ENCODE results near the gene FUBP1. TPM values are rescaled to one million over a fixed set of nuclear protein-coding genes. Genes with fewer than 3 reads are reported as not detected.

FUBP1 gene
- total and polyA plus RNA-seq, 2 of the 8 experiments (the other 6 are each of a cell fraction or from before 2014, with no cell fraction given), result 184 to 201 TPM

DNA sequence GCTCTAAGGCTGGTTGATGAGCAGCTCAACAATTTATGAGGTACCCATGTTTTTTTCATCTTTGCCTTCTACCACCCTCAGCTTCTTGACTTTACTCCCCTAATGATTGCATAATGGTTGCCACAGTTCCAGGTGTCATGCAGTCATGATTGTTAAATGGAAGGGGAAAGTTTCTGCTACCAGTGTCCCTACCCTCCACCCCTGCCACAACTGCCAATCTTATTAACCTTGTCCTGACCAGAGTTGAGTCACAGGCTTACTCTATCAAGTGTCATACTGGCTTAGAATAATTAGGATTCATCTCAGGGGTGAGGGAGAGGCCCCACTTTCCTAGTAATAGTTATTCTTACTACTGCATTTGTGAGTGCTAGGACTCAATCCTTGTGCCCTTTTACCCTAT is 7.9 kb upstream of the FUBP1 start:
- FAIRE-seq (no peak), DNase-seq (ENCODE audit: low read depth in 1 of 2, low spot score in 2 of 2) (no peak)

More for the DNA sequence above, 7.9 kb upstream of the FUBP1 start:
- no peak overlapping the region for H3K4ac ChIP-seq (replicated peaks; ENCODE audit: insufficient read length, low read depth, low read length)
- H4K8ac ChIP-seq (ENCODE audit: extremely low read depth, insufficient read depth, low read length), result no peak overlapping the region
- no peak overlapping the region for H3K9ac ChIP-seq (replicated peaks in 1 of 4; ENCODE audit: extremely low read depth in 1 of 4, low read depth in 3 of 4, low read length in 3 of 4)
- no peaks in the 10 kb centered on the region for H3K27me3 ChIP-seq (replicated peaks in 1 of 4; ENCODE audit: control insufficient read depth in 3 of 4, extremely low read depth in 1 of 4, insufficient read depth in 3 of 4, low read length in 3 of 4)
- H3K79me2 ChIP-seq (ENCODE audit: control insufficient read depth in 1 of 2, insufficient read depth in 2 of 2, low read length in 2 of 2), result peaks cover 4 to 89% of the 10 kb centered on the region in 2 experiments
- no peaks in the 10 kb centered on the region for H3K23me2 ChIP-seq (ENCODE audit: low read depth, low read length)
- no peak overlapping the region for H3K56ac ChIP-seq (replicated peaks; ENCODE audit: insufficient read length, low read depth, low read length)
- no peaks in the 10 kb centered on the region for H3K9me3 ChIP-seq (ENCODE audit: insufficient read depth in 2 of 2, low read depth in 1 of 2, low read length in 1 of 2)
- H3K27ac ChIP-seq (ENCODE audit: low read depth, low read length), result no peak overlapping the region
- no peak overlapping the region for H3K14ac ChIP-seq (ENCODE audit: insufficient read length)
- CTCF ChIA-PET (ENCODE audit: partially characterized antibody), result interaction anchor here (1.1 to 2.1 kb wide), 3 partner anchors 9 to 127 kb away, joined by 3 to 11 read pairs (median 5); no protein-coding TSS in a partner anchor
- H2BK5ac ChIP-seq (ENCODE audit: low read depth, low read length), result no peak overlapping the region
- H2AK5ac ChIP-seq (ENCODE audit: low read depth, low read length), result no peak overlapping the region
- peaks cover 0 to 5% (median 0%) of the 10 kb centered on the region in 4 experiments; a peak in 2 of 8 replicates for H3K36me3 ChIP-seq (ENCODE audit: control insufficient read depth in 2 of 4, insufficient read depth in 4 of 4, low read length in 3 of 4)
- H2BK120ac ChIP-seq (replicated peaks; ENCODE audit: low read depth, low read length), result no peak overlapping the region
- H2AFZ ChIP-seq (ENCODE audit: low read length), result no peak overlapping the region
- peaks cover 7% of the 10 kb centered on the region for H3K79me1 ChIP-seq (ENCODE audit: low read depth, low read length)
- no peak overlapping the region for H2BK12ac ChIP-seq (ENCODE audit: low read depth, low read length)
- H3K18ac ChIP-seq (ENCODE audit: extremely low read depth, low read length), result no peak overlapping the region
- peaks cover 3 to 10% of the 10 kb centered on the region in 2 experiments for H4K20me1 ChIP-seq (replicated peaks in 1 of 2; ENCODE audit: control insufficient read depth in 1 of 2, insufficient read depth in 2 of 2, low read length in 2 of 2)
- no peak overlapping the region for H4K91ac ChIP-seq (replicated peaks; ENCODE audit: insufficient read length, low read length)
- no peak overlapping the region for H2BK20ac ChIP-seq (ENCODE audit: low read length)
- peaks cover 0 to 6% (median 0%) of the 10 kb centered on the region in 4 experiments; a peak in 1 of 7 replicates for H3K4me1 ChIP-seq (replicated peaks in 1 of 4; ENCODE audit: control insufficient read depth in 3 of 4, insufficient read depth in 4 of 4, low read length in 3 of 4)
- POLR2A ChIA-PET (ENCODE audit: partially characterized antibody), result interaction anchor here (1.2 to 7.5 kb wide), 5 partner anchors 8 to 18 kb away, joined by 3 to 40 read pairs (median 13); partner anchors contain the start of genes DNAJB4 and FUBP1
- no peak overlapping the region for H4K5ac ChIP-seq (ENCODE audit: insufficient read length, low read depth, low read length)
- H3K4me2 ChIP-seq (ENCODE audit: insufficient read depth in 1 of 2, low read depth in 2 of 2, low read length in 2 of 2), result no peak overlapping the region
- TF ChIP-seq GABPA (IDR thresholded peaks at IDR 0.05; ENCODE audit: borderline replicate concordance, insufficient read depth, low read length) (no peak), CEBPB (IDR thresholded peaks at IDR 0.05; ENCODE audit: low read depth, low read length) (peak; percentile 60)
- no peak overlapping the region for H3K4me3 ChIP-seq (ENCODE audit: extremely low read depth in 1 of 4, insufficient read depth in 2 of 4, low read depth in 3 of 4, low read length in 4 of 4)
- H2BK15ac ChIP-seq (ENCODE audit: low read length), result no peak overlapping the region
- H3K23ac ChIP-seq (ENCODE audit: insufficient read length), result no peak overlapping the region

Measured in H1 (cell line).